C4-2B (cell line): ENCODE data around the gene FZD1.

Experiments used
- H3K27ac ChIP-seq: fragments of 450-650 bp; 2 replicates; pipeline ENCODE4 v1.5.1; 2017
- ZFX ChIP-seq: fragments of 450-650 bp; IDR thresholded peaks from 2 replicates; pipeline ENCODE4 v1.6.1; 2017
- TF ChIP-seq, protein P1 (sequence below): fragments of 450-650 bp; conservative IDR thresholded peaks from 2 replicates; pipeline ENCODE4 v1.5.1; 2017; ENCODE audit warnings: mild to moderate bottlenecking

Gene FZD1

DNA sequence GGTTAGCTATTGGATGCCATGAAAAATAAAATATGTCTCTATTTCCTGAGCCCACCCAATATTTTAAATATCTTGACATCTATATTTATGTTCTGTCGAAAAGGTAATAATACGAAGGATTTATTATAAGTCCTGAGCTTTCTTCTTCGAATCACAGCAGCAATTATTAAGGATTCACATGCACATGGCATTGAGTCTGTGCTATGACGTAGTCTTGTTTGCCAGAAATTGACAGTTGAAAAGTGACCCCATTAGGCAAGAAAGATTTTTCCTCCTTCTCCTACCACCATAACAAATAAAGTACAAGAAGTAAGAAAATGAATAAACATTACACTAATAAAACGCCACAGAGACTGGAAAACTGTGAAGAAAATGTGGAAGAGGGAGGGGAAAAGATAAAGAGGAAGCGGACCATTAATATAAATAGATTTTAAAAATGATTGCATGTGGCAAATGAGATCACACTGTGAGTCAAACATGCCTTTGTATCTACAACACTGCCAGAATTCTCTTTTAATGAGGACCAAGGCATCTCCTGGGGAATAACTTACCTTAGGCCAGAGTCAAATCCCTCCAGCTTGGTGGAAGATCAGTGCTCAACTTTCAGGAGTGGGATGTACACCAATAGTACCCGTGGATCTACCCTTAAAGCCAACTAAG is 21.6 kb downstream of the FZD1 start:
- TF ChIP-seq, protein P1, sequence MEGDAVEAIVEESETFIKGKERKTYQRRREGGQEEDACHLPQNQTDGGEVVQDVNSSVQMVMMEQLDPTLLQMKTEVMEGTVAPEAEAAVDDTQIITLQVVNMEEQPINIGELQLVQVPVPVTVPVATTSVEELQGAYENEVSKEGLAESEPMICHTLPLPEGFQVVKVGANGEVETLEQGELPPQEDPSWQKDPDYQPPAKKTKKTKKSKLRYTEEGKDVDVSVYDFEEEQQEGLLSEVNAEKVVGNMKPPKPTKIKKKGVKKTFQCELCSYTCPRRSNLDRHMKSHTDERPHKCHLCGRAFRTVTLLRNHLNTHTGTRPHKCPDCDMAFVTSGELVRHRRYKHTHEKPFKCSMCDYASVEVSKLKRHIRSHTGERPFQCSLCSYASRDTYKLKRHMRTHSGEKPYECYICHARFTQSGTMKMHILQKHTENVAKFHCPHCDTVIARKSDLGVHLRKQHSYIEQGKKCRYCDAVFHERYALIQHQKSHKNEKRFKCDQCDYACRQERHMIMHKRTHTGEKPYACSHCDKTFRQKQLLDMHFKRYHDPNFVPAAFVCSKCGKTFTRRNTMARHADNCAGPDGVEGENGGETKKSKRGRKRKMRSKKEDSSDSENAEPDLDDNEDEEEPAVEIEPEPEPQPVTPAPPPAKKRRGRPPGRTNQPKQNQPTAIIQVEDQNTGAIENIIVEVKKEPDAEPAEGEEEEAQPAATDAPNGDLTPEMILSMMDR: no peak
- no peak for TF ChIP-seq ZFX
- H3K27ac ChIP-seq: no peak overlapping the region

DNA sequence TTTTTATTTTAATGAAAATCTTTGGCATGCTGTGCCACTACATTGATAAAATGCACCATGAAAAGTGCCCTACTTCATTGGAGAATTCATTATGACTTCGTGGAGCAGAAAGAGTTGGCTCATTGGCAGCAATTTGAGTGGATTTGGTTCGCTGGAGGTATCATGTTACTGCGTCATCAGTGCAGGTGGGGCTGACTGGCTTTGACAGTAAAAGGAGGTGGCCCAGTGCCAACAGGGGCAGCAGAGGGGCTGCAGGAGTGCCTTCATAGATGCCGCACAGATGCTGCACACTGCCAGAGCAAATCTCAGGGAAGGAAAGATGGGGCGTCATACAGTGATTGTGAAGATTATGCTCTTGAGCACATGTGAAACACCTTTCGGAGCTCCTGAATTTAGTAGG is 22.2 kb downstream of the FZD1 start:
- no peak for TF ChIP-seq ZFX
- TF ChIP-seq, protein P1: no peak

DNA sequence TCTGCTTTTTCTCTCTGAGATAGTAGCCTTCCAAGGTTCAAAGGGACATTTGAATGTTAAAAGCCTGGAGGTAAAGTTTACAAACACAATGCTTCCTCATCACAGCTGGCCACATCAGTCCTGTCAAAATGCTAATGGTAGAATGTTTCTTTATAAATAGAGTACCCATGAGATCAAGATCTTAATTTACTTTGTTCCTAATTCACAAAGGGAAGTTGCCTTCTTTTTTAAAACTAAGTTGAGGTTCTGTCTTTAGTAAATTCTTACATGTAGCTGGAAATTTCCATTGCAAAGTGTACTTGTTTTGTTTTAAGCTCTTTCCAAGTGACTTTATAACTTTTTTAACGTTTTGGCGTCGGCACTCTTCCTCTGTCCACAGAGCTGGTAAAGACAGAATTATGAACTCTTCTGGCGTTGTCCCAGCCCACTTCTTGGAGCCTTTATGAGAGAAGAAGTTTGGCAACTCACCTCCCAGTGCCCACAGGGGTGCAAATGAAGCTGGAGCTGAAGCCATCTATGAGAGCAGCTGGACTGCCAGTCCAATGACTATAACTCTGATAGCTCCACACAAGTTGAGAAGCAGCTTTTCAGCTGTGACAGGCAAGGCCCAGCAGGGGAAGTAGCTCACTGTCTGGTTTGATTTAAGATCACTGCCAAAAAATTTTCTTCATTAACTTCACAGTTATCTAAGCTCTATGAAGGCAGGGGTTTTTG is 23.3 kb downstream of the FZD1 start:
- H3K27ac ChIP-seq: no peak overlapping the region
- TF ChIP-seq ZFX: no peak

More for the DNA sequence above, 22.2 kb downstream of the FZD1 start:
- no peak overlapping the region for H3K27ac ChIP-seq

DNA sequence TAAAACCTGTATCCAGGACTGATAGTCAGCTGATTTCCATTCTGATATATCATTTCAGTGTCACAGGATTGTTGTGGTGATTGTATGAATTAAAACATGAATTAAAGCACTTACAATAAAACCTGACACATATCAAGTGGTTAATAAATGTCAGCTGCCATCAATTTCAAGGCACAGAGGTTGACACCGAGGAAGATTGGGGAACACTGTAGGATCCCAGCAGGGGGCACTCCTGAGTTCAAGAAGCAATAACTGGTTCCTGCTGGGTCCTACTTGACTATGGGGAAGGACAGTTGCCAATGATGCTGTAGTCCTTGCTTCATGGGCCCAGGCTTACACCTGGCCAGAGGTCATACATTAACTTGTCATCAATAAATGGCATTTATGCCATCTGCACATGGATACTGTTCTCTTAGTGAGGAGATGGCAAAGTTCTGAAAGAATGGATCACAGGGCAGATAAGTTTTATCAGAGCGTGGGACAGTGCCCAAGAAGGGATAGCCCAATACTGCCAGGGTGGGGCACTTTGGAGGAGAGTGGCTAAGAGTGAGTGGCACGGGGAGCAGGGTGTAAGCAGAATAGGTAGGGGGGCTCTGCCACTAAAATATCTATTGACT is 24.1 kb downstream of the FZD1 start:
- no peak overlapping the region for H3K27ac ChIP-seq
- no peak for TF ChIP-seq ZFX
- TF ChIP-seq, protein P1: peak; percentile 89

DNA sequence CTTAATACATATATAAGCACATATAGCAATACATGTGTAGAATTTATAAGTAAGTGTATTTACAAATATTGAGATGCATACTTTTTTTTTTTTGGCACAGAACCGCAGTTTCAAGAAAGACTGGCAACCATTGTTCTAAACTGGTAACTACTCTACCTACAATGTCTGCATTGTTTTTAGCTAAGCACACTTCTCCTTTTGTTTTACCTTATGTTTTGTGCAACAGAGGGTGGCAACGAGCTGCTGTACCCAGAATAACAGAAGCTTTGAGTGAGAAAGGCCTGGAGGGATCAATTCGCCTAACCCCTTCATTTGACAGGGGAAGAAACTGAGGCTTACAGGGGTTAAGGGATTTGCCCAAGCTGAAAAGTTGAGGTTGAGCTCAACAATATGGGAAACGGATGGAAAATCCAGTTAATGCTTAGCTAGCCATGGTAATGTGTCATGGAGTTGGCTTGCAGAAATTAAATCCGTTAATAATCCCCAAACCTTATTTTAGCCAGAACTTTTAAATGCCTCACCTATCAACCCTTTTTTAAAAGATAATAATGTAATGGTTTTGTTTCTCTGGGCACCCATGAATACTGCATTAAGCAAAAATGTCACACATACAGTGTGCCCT is 25.5 kb downstream of the FZD1 start:
- H3K27ac ChIP-seq: no peak overlapping the region
- no peak for TF ChIP-seq ZFX
- TF ChIP-seq, protein P1: no peak

DNA sequence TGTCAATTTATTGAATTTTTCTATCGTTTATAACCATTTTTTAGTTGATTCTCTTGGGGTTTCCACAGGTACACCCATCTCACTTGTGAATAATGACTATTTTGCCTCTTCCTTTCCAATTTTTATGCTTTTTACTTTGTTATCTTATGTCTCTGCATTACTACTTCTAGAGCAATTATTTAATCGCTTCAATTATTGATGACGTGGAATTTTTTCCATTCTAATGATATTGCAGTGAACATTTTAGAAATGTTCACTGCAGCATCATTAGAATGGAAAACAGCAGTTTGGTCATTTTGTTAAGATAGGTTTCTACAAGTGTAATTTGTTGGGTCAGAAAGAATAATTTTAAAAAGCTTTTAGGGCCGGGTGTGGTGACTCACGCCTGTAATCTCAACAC is 27.1 kb downstream of the FZD1 start:
- no peak for TF ChIP-seq ZFX
- TF ChIP-seq, protein P1: no peak
- H3K27ac ChIP-seq: no peak overlapping the region

DNA sequence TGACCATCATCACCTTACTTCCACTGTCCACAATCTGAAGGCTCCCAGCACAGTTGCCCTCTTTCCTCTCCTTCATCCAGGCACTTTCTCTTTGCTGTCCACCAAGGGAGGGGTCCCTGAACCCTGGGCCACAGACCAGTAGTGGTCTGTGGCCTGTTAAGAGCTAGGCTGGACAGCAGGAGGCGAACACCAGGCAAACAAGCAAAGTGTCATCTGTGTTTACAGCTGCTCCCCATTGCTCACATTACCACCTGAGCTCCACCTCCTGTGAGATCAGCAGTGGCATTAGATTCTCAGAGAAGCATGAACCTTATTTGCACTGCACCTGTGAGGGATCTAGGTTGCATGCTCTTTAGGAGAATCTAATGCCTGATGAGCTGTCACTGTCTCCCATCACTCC is 27.7 kb downstream of the FZD1 start:
- TF ChIP-seq, protein P1: 0 out of 2 replicates have a peak, but pooled peaks have one; percentile 9
- TF ChIP-seq ZFX: no peak
- no peak overlapping the region for H3K27ac ChIP-seq
